ENCODE measurements around the gene GPR132. TPM values are rescaled to one million over a fixed set of nuclear protein-coding genes. Genes with fewer than 3 reads are reported as not detected.

The GPR132 gene
- total and polyA plus RNA-seq, 10 of the 15 experiments (the other 5 are each of a cell fraction or from before 2014, with no cell fraction given) = 1.9 to 49.3 (median 20.4) TPM

DNA sequence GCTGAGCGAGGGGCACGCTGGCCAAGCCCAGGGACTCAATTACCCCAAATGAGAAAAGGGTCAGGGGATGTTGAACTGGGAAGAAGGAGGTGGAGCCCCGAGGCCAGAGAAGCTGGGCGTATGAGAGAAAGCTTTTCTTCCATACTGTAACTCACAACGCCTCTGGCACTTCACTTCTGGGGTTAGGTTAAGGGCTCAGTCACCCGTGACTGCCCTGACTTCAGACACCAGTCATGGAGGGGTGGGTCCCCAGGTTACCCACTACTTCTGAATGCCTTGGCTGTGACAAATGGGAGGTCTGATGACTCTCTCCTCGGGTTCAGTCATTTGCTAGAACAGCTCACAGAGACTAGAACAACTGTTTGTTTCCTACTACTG lies 5.5 kb upstream of the GPR132 start:
- in situ Hi-C loops (cut with MboI) = no loop called here
- Histone ChIP-seq H3K79me2 (ENCODE audit: control insufficient read depth, insufficient read depth, low read length) (peaks cover 17% of the 10 kb centered on the region), H3K9me3 (replicated peaks; ENCODE audit: control insufficient read depth, insufficient read depth, low read length) (no peaks in the 10 kb centered on the region), H3K27ac (ENCODE audit: control insufficient read depth, insufficient read depth) (peak overlapping the region; percentile 99), H4K20me1 (ENCODE audit: control insufficient read depth, insufficient read depth) (no peaks in the 10 kb centered on the region), H3K4me1 (ENCODE audit: control insufficient read depth, insufficient read depth, low read length) (peaks cover 67% of the 10 kb centered on the region), H3K4me3 (peak overlapping the region; percentile 29; the same call in 1 of the 2 replicates), H3K9ac (ENCODE audit: control insufficient read depth, insufficient read depth, low read length) (peak overlapping the region; percentile 87), H3K4me2 (ENCODE audit: control insufficient read depth, insufficient read depth) (peak overlapping the region; percentile 100), H2AFZ (ENCODE audit: control insufficient read depth, low read depth, low read length) (peak overlapping the region; percentile 74), H3K27me3 (replicated peaks in 1 of 2; ENCODE audit: control insufficient read depth in 2 of 2, insufficient read depth in 2 of 2, low read length in 1 of 2) (no peaks in the 10 kb centered on the region), H3K36me3 (ENCODE audit: control insufficient read depth in 2 of 2, insufficient read depth in 2 of 2, low read length in 1 of 2) (no peaks in the 10 kb centered on the region)
- SMC1A ChIA-PET (ENCODE audit: uncharacterized antibody, unreplicated experiment) = interaction anchor here (0.7 to 3.8 kb wide), 5 partner anchors 9 to 24 kb away, joined by 5 to 21 read pairs (median 10); no protein-coding TSS in a partner anchor
- CTCF ChIA-PET = interaction anchor here (0.9 to 7.6 kb wide), 5 partner anchors 8 to 24 kb away, joined by 3 to 67 read pairs (median 6); no protein-coding TSS in a partner anchor
- BruUV-seq (replicated peaks) = no TSS peak
- POLR2A ChIA-PET = interaction anchor here (1.5 to 2.7 kb wide), 4 partner anchors 11 to 50 kb away, joined by 4 to 12 read pairs (median 9); partner anchors contain the start of gene CDCA4
- FAIRE-seq (no peak), ATAC-seq (peak; percentile 50), DNase-seq (ENCODE audit: low read depth, low spot score) (peak; percentile 56)
- WGBS (ENCODE audit: insufficient coverage, insufficient replicate concordance, low lambda C conversion rate, missing lambda C conversion rate) = under 1% methylated on average over 7 of the region's 7 CpGs
- peak; percentile 17; the same call in 1 of the 2 replicates for TF ChIP-seq BACH1 (IDR thresholded peaks at IDR 0.05; ENCODE audit: borderline replicate concordance)
- TF ChIP-seq STAT1 (conservative IDR thresholded peaks at IDR 0.05) = 0 out of 2 replicates have a peak, but pooled peaks have one; percentile 62
- TF ChIP-seq BHLHE40 (IDR thresholded peaks at IDR 0.05; ENCODE audit: borderline replicate concordance in 1 of 2, low read depth in 2 of 2, low read length in 1 of 2) = peak; percentile 56 to 68; a peak in 3 of 4 replicates
- TF ChIP-seq, protein P1, sequence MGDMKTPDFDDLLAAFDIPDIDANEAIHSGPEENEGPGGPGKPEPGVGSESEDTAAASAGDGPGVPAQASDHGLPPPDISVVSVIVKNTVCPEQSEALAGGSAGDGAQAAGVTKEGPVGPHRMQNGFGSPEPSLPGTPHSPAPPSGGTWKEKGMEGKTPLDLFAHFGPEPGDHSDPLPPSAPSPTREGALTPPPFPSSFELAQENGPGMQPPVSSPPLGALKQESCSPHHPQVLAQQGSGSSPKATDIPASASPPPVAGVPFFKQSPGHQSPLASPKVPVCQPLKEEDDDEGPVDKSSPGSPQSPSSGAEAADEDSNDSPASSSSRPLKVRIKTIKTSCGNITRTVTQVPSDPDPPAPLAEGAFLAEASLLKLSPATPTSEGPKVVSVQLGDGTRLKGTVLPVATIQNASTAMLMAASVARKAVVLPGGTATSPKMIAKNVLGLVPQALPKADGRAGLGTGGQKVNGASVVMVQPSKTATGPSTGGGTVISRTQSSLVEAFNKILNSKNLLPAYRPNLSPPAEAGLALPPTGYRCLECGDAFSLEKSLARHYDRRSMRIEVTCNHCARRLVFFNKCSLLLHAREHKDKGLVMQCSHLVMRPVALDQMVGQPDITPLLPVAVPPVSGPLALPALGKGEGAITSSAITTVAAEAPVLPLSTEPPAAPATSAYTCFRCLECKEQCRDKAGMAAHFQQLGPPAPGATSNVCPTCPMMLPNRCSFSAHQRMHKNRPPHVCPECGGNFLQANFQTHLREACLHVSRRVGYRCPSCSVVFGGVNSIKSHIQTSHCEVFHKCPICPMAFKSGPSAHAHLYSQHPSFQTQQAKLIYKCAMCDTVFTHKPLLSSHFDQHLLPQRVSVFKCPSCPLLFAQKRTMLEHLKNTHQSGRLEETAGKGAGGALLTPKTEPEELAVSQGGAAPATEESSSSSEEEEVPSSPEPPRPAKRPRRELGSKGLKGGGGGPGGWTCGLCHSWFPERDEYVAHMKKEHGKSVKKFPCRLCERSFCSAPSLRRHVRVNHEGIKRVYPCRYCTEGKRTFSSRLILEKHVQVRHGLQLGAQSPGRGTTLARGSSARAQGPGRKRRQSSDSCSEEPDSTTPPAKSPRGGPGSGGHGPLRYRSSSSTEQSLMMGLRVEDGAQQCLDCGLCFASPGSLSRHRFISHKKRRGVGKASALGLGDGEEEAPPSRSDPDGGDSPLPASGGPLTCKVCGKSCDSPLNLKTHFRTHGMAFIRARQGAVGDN (IDR thresholded peaks at IDR 0.05) = peak; percentile 45; the same call in 1 of the 2 replicates
- TF ChIP-seq YY1 (IDR thresholded peaks at IDR 0.05; ENCODE audit: low read depth, low read length) = peak; percentile 8; the same call in 1 of the 2 replicates
- peak; percentile 96 for TF ChIP-seq PAX5 (IDR thresholded peaks at IDR 0.05; ENCODE audit: borderline replicate concordance, low read depth, low read length)
- TF ChIP-seq PAX8 (IDR thresholded peaks at IDR 0.05) = peak; percentile 96; the same call in 1 of the 2 replicates
- TF ChIP-seq NR2F1 (conservative IDR thresholded peaks at IDR 0.05) = peak; percentile 56
- peak; percentile 64 for TF ChIP-seq NR2C1 (IDR thresholded peaks at IDR 0.05)
- TF ChIP-seq, protein P2, sequence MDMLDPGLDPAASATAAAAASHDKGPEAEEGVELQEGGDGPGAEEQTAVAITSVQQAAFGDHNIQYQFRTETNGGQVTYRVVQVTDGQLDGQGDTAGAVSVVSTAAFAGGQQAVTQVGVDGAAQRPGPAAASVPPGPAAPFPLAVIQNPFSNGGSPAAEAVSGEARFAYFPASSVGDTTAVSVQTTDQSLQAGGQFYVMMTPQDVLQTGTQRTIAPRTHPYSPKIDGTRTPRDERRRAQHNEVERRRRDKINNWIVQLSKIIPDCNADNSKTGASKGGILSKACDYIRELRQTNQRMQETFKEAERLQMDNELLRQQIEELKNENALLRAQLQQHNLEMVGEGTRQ (IDR thresholded peaks at IDR 0.05; ENCODE audit: borderline replicate concordance, low read depth, low read length) = no peak; the same call in 1 of the 2 replicates
- TF ChIP-seq BCL11A (IDR thresholded peaks at IDR 0.05; ENCODE audit: low read depth, low read length) = peak; percentile 29; the same call in 1 of the 2 replicates
- TF ChIP-seq RB1 (IDR thresholded peaks at IDR 0.05; ENCODE audit: borderline replicate concordance) = no peak
- 0 out of 2 replicates have a peak, but pooled peaks have one; percentile 11 for TF ChIP-seq ZNF207 (IDR thresholded peaks at IDR 0.05; ENCODE audit: borderline replicate concordance)
- TF ChIP-seq, protein P3, sequence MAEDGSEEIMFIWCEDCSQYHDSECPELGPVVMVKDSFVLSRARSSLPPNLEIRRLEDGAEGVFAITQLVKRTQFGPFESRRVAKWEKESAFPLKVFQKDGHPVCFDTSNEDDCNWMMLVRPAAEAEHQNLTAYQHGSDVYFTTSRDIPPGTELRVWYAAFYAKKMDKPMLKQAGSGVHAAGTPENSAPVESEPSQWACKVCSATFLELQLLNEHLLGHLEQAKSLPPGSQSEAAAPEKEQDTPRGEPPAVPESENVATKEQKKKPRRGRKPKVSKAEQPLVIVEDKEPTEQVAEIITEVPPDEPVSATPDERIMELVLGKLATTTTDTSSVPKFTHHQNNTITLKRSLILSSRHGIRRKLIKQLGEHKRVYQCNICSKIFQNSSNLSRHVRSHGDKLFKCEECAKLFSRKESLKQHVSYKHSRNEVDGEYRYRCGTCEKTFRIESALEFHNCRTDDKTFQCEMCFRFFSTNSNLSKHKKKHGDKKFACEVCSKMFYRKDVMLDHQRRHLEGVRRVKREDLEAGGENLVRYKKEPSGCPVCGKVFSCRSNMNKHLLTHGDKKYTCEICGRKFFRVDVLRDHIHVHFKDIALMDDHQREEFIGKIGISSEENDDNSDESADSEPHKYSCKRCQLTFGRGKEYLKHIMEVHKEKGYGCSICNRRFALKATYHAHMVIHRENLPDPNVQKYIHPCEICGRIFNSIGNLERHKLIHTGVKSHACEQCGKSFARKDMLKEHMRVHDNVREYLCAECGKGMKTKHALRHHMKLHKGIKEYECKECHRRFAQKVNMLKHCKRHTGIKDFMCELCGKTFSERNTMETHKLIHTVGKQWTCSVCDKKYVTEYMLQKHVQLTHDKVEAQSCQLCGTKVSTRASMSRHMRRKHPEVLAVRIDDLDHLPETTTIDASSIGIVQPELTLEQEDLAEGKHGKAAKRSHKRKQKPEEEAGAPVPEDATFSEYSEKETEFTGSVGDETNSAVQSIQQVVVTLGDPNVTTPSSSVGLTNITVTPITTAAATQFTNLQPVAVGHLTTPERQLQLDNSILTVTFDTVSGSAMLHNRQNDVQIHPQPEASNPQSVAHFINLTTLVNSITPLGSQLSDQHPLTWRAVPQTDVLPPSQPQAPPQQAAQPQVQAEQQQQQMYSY (CRISPR knock-in tag; IDR thresholded peaks at IDR 0.05) = no peak
- intact Hi-C loops (cut with micrococcal nuclease; ENCODE audit: unreplicated experiment) = loop anchor here (1.0 kb wide), 1 partner anchor 16 kb away; no protein-coding TSS in a partner anchor
- RAD21 ChIA-PET (ENCODE audit: unreplicated experiment) = interaction anchor here (0.5 to 5.8 kb wide), 9 partner anchors 10 to 413 kb away, joined by 3 to 37 read pairs (median 4); partner anchors contain the start of gene CDCA4
